Amygdala (tissue), 56 donors: ENCODE measurements around the gene RCAN2.

Experiments
- DNase-seq, 56 donors: peaks; one replicate each; lab custom pipeline; 2025; lab: John Stamatoyannopoulos, UW

RCAN2 gene

GRCh38 chr6:46305833-46306232 lies 185.4 kb downstream of the RCAN2 start:
- no peak for DNase-seq

GRCh38 chr6:46305236-46305635 lies 186.0 kb downstream of the RCAN2 start:
- DNase-seq: no peak

GRCh38 chr6:46302816-46303215 lies 188.4 kb downstream of the RCAN2 start:
- no peak for DNase-seq

- DNase-seq: no peak
These were observed 189.1 kb downstream of the RCAN2 start for GRCh38 chr6:46302176-46302575.

- DNase-seq: no peak
These were observed 192.0 kb downstream of the RCAN2 start for GRCh38 chr6:46299253-46299652.

- no peak for DNase-seq
These were observed 194.7 kb downstream of the RCAN2 start for GRCh38 chr6:46296586-46296985.

GRCh38 chr6:46293641-46294316 lies 197.5 kb downstream of the RCAN2 start:
- no peak for DNase-seq

GRCh38 chr6:46291880-46292279 lies 199.4 kb downstream of the RCAN2 start:
- DNase-seq: no peak

GRCh38 chr6:46291275-46291633 lies 200.0 kb downstream of the RCAN2 start:
- DNase-seq: no peak

GRCh38 chr6:46290421-46291274 lies 200.6 kb downstream of the RCAN2 start:
- DNase-seq: no peak

- no peak for DNase-seq
These were observed 201.4 kb downstream of the RCAN2 start for GRCh38 chr6:46289898-46290297.

- no peak for DNase-seq
These were observed 202.4 kb downstream of the RCAN2 start for GRCh38 chr6:46288835-46289234.

GRCh38 chr6:46287681-46288080 lies 203.6 kb downstream of the RCAN2 start:
- DNase-seq: no peak

- no peak for DNase-seq
These were observed 204.2 kb downstream of the RCAN2 start for GRCh38 chr6:46287043-46287442.

- DNase-seq: peak in 1 of 56 donors; percentile 17
These were observed 206.8 kb downstream of the RCAN2 start for GRCh38 chr6:46284475-46284874.

GRCh38 chr6:46281110-46281509 lies 210.1 kb downstream of the RCAN2 start:
- DNase-seq: no peak

GRCh38 chr6:46279874-46280273 lies 211.4 kb downstream of the RCAN2 start:
- DNase-seq: no peak

GRCh38 chr6:46276576-46277142 lies 214.6 kb downstream of the RCAN2 start:
- peak in 4 of 56 donors; percentile 5 to 29 (median 22) for DNase-seq

- no peak for DNase-seq
These were observed 216.7 kb downstream of the RCAN2 start for GRCh38 chr6:46274502-46274901.

GRCh38 chr6:46273911-46274310 lies 217.3 kb downstream of the RCAN2 start:
- no peak for DNase-seq

GRCh38 chr6:46271728-46272127 lies 219.5 kb downstream of the RCAN2 start:
- no peak for DNase-seq

GRCh38 chr6:46271107-46271506 lies 220.1 kb downstream of the RCAN2 start:
- DNase-seq: no peak
